SK-N-SH treated with all-trans-retinoic acid at 6 μM for 48 hours (cell line): ENCODE data around the gene TRIM61.

Experiments
- BACH2 ChIP-seq: fragments of 250-450 bp; sonication (Bioruptor Pico); IDR thresholded peaks from 2 replicates; pipeline ENCODE4 v1.9.0; 2021; ENCODE audit warnings: mild to moderate bottlenecking, borderline replicate concordance
- TOX ChIP-seq: fragments of 250-450 bp; sonication (Bioruptor Pico); IDR thresholded peaks from 2 replicates; pipeline ENCODE4 v1.8.0; 2021; ENCODE audit warnings: mild to moderate bottlenecking, moderate library complexity, borderline replicate concordance
- ZFP30 ChIP-seq: fragments of 450-650 bp; formaldehyde crosslinking; IDR thresholded peaks from 2 replicates; pipeline ENCODE4 v1.5.0; 2022; ENCODE audit warnings: mild to moderate bottlenecking, moderate library complexity

GRCh38 chr4:165006456-165006855, 29.0 kb upstream of the TRIM61 start:
- TF ChIP-seq BACH2 (CRISPR knock-in tag) (no peak), TOX (CRISPR knock-in tag) (no peak), ZFP30 (no peak)
